ENCODE measurements around the gene TRIM34. TPM values are rescaled to one million over a fixed set of nuclear protein-coding genes. Genes with fewer than 3 reads are reported as not detected.
"Not testable (repeated sequence)": the region's sequence is repeated elsewhere in the genome, so short reads cannot be mapped to it uniquely, and the experiment has no call there.

TRIM34 gene
- total RNA-seq, 1 donor from 2014 or later = 2.0 TPM

DNA sequence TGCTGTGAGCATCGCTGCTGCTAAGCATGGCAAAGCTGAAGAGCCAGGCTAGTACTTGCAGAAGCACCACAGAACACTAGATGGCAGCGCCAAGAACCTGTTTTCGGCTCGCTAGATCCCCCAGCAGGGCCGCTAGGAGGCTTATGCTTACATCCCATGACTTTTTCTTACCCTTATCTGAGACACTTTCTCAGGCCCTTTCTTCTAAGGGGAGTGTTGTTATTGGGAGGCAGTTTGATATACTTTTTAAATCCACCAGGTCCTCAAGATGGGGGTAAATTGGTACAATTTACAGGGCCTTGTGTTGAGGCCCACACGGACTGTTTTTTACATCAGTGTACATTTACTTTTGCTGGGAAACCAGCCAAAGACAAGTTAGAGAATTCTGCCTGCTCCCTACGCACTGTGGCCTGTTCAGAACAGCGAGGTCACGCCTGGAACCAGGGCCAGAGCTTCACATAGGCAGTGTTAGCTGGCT, 24.4 kb upstream of the TRIM34 start:
- H3K9me3 Mint-ChIP-seq (ENCODE audit: low read depth) = no peaks in the 10 kb centered on the region
- peak; percentile 30 for DNase-seq (ENCODE audit: low spot score, unreplicated experiment)
- no peak overlapping the region for H3K27ac Mint-ChIP-seq
- TF ChIP-seq, protein P1, sequence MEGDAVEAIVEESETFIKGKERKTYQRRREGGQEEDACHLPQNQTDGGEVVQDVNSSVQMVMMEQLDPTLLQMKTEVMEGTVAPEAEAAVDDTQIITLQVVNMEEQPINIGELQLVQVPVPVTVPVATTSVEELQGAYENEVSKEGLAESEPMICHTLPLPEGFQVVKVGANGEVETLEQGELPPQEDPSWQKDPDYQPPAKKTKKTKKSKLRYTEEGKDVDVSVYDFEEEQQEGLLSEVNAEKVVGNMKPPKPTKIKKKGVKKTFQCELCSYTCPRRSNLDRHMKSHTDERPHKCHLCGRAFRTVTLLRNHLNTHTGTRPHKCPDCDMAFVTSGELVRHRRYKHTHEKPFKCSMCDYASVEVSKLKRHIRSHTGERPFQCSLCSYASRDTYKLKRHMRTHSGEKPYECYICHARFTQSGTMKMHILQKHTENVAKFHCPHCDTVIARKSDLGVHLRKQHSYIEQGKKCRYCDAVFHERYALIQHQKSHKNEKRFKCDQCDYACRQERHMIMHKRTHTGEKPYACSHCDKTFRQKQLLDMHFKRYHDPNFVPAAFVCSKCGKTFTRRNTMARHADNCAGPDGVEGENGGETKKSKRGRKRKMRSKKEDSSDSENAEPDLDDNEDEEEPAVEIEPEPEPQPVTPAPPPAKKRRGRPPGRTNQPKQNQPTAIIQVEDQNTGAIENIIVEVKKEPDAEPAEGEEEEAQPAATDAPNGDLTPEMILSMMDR (IDR thresholded peaks at IDR 0.05; ENCODE audit: unreplicated experiment) = peak; percentile 81
- peaks cover 8% of the 10 kb centered on the region for H3K4me1 Mint-ChIP-seq (ENCODE audit: low read depth)
- no peaks in the 10 kb centered on the region for H3K27me3 Mint-ChIP-seq
- H3K4me3 Mint-ChIP-seq (ENCODE audit: low read depth) = no peak overlapping the region
- H3K36me3 Mint-ChIP-seq (ENCODE audit: insufficient read depth) = peaks cover 2% of the 10 kb centered on the region

DNA sequence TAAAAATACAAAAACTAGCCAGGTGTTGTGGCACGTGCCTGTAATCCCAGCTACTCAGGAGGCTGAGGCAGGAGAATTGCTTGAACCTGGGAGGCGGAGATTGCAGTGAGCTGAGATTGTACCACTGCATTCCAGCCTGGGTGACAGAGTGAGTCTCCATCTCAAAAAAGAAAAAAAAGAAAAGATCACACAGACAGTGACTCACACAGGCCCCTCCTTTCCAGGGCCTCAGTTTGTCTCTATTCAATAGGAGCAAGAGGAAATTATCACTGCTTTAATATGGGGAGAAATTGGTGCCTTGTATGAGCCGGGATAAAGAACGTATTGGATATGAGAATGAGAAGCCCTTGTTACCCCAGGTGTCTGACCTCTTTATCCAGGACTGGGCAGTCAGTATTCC, 22.0 kb upstream of the TRIM34 start:
- H3K36me3 Mint-ChIP-seq (ENCODE audit: insufficient read depth); DNase-seq (ENCODE audit: low spot score, unreplicated experiment); H3K27me3 Mint-ChIP-seq; H3K4me1 Mint-ChIP-seq (ENCODE audit: low read depth); H3K4me3 Mint-ChIP-seq (ENCODE audit: low read depth); H3K27ac Mint-ChIP-seq; H3K9me3 Mint-ChIP-seq (ENCODE audit: low read depth): not testable (repeated sequence)

DNA sequence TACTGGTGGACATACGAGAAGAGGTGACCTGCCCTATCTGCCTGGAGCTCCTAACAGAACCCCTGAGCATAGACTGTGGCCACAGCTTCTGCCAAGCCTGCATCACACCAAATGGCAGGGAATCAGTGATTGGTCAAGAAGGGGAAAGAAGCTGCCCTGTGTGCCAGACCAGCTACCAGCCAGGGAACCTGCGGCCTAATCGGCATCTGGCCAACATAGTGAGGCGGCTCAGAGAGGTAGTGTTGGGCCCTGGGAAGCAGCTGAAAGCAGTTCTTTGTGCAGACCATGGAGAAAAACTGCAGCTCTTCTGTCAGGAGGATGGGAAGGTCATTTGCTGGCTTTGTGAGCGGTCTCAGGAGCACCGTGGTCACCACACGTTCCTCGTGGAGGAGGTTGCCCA, 21.5 kb upstream of the TRIM34 start:
- H3K4me1 Mint-ChIP-seq (ENCODE audit: low read depth) = no peaks in the 10 kb centered on the region
- no peak overlapping the region for H3K4me3 Mint-ChIP-seq (ENCODE audit: low read depth)
- peaks cover 3% of the 10 kb centered on the region for H3K36me3 Mint-ChIP-seq (ENCODE audit: insufficient read depth)
- H3K27me3 Mint-ChIP-seq = no peaks in the 10 kb centered on the region
- DNase-seq (ENCODE audit: low spot score, unreplicated experiment) = no peak
- H3K27ac Mint-ChIP-seq = no peak overlapping the region
- TF ChIP-seq, protein P1 (IDR thresholded peaks at IDR 0.05; ENCODE audit: unreplicated experiment) = no peak
- H3K9me3 Mint-ChIP-seq (ENCODE audit: low read depth) = no peaks in the 10 kb centered on the region

DNA sequence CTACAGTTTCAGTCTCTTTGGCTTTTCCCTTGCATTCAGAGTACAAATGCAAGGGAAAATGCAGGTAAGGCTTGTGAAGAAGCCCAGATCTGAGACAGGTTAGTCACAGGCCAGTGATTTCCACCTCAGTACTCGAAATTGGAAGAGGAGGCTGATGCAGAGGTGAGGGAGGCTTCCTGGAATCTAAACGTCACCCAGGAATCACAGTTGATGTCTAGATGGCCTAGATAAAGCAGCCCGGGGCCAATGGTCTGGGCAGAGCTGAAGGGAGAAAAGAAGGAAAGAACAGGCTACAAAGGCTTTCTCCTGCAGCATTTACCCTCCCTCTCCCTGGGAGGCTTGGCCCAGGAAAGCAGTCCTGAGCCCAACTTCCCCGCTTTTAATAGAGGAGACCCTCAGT, 19.9 kb upstream of the TRIM34 start:
- no peak for DNase-seq (ENCODE audit: low spot score, unreplicated experiment)
- TF ChIP-seq, protein P1 (IDR thresholded peaks at IDR 0.05; ENCODE audit: unreplicated experiment) = no peak
- no peaks in the 10 kb centered on the region for H3K9me3 Mint-ChIP-seq (ENCODE audit: low read depth)
- H3K27me3 Mint-ChIP-seq = no peaks in the 10 kb centered on the region
- H3K4me1 Mint-ChIP-seq (ENCODE audit: low read depth) = no peaks in the 10 kb centered on the region
- H3K4me3 Mint-ChIP-seq (ENCODE audit: low read depth) = no peak overlapping the region
- H3K36me3 Mint-ChIP-seq (ENCODE audit: insufficient read depth) = peaks cover 3% of the 10 kb centered on the region
- H3K27ac Mint-ChIP-seq = no peak overlapping the region

DNA sequence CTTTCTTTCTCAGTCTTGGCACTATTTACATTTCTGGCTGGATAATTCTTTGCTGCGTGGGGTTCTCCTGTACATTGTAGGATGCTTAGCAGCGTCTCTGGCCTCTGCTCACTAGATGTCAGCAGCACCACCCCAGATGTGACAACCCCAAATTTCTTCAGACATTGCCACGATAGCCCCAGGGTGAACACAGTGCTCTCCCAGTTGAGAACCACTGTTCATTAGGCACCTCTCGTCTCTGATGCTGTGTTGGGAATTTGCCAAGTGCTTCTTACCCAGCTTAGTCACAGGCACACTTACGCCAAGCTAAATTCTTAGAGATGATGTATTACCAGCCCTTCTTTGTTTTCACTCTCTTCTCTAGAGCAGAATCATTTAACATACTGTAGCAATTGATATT, 19.0 kb upstream of the TRIM34 start:
- Mint-ChIP-seq H3K27me3 (no peaks in the 10 kb centered on the region), H3K27ac (no peak overlapping the region), H3K9me3 (ENCODE audit: low read depth) (no peaks in the 10 kb centered on the region), H3K4me3 (ENCODE audit: low read depth) (no peak overlapping the region), H3K36me3 (ENCODE audit: insufficient read depth) (peaks cover 5% of the 10 kb centered on the region), H3K4me1 (ENCODE audit: low read depth) (no peaks in the 10 kb centered on the region)
- DNase-seq (ENCODE audit: low spot score, unreplicated experiment) = no peak
- TF ChIP-seq, protein P1 (IDR thresholded peaks at IDR 0.05; ENCODE audit: unreplicated experiment) = no peak

DNA sequence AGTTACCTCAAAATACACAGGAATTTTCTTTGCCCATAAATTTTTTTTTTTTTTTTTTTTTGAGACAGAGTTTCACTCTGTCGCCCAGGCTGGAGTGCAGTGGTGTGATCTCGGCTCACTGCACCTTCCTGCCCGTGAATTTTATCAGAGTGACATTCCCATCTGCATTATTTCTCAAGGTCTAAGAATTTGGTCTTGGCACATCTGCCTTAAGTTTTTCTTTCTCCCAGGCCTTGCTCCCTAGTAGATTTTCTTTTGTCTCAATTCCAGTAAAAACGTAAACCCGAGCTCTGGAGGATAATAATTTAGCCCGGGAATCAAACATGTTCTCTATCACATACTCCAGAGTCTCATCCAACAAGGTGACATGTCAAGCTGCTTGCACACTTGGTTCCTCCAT, 16.0 kb upstream of the TRIM34 start:
- H3K27me3 Mint-ChIP-seq = no peaks in the 10 kb centered on the region
- H3K27ac Mint-ChIP-seq = no peak overlapping the region
- H3K4me3 Mint-ChIP-seq (ENCODE audit: low read depth) = no peak overlapping the region
- peaks cover 5% of the 10 kb centered on the region for H3K36me3 Mint-ChIP-seq (ENCODE audit: insufficient read depth)
- TF ChIP-seq, protein P1 (IDR thresholded peaks at IDR 0.05; ENCODE audit: unreplicated experiment) = no peak
- no peaks in the 10 kb centered on the region for H3K4me1 Mint-ChIP-seq (ENCODE audit: low read depth)
- no peaks in the 10 kb centered on the region for H3K9me3 Mint-ChIP-seq (ENCODE audit: low read depth)
- DNase-seq (ENCODE audit: low spot score, unreplicated experiment) = no peak

All from progenitor cell of endocrine pancreas (in vitro differentiated cells).